Bronchial epithelial cell (primary cell): ENCODE measurements around the gene KRT79. TPM values are rescaled to one million over a fixed set of nuclear protein-coding genes. Genes with fewer than 3 reads are reported as not detected.
A peak's percentile ranks its signal among the peaks of the same experiment; 100 is the strongest.

Experiments used
- DNase-seq: peaks from one replicate; pipeline ENCODE4 v3.0.0-alpha.2; 2010; ENCODE audit warnings: low read depth
- FAIRE-seq: peaks from 2 replicates; lab custom pipeline; 2011; peaks lifted over from hg19 to GRCh38; lab: Jason Lieb, UNC
- H3K27me3 ChIP-seq: 2 replicates; pipeline ENCODE4 v1.5.1; 2011; ENCODE audit warnings: low read length; ENCODE audit not compliant: control insufficient read depth, insufficient read depth
- H3K36me3 ChIP-seq: 2 replicates; pipeline ENCODE4 v1.5.1; 2011; ENCODE audit warnings: low read length; ENCODE audit not compliant: control insufficient read depth, insufficient read depth
- H3K4me3 ChIP-seq: 2 replicates; pipeline ENCODE4 v1.5.1; 2011; ENCODE audit warnings: mild to moderate bottlenecking, low read depth, low read length, control low read depth
- CTCF ChIP-seq: IDR thresholded peaks from 2 replicates; pipeline ENCODE4 v1.5.1; 2011; ENCODE audit warnings: mild to moderate bottlenecking, moderate library complexity, low read length, control low read depth, inconsistent platforms; ENCODE audit not compliant: insufficient read depth, severe bottlenecking
- total RNA-seq: library from RNA; depleted of rRNA; stranded (reverse); fragments of >200 nt; gene quantifications from 2 replicates; pipeline ENCODE4 v1.2.1, GENCODE V29; 2014

Gene KRT79
- total RNA-seq, 1 donor from 2014 or later = under 0.01 TPM

DNA sequence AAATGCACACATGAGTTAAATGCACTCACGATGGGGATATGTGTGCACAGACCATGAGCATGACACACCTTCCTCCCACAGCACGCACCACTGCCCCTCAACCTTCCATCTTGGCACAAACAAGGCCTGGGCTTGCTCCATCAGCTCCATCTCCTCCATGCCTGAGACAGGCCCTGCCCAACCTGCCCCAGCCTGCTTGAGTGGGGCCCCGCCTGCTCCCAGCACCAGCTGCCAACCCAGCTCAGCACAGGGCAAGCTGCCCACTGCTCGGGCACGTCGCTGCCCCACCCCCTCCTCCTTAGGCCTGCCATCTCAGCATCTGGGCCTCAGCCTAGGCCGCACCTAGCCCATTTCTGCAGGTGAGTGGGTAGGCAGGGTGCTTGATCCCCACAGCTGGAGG is 42.3 kb upstream of the KRT79 start:
- no peaks in the 10 kb centered on the region for H3K27me3 ChIP-seq
- no peaks in the 10 kb centered on the region for H3K36me3 ChIP-seq
- FAIRE-seq = no peak
- TF ChIP-seq CTCF = no peak
- peak; percentile 95 for DNase-seq
- no peak overlapping the region for H3K4me3 ChIP-seq

- DNase-seq (peak; percentile 61), FAIRE-seq (no peak)
- no peak for TF ChIP-seq CTCF
- Histone ChIP-seq H3K4me3 (no peak overlapping the region), H3K27me3 (no peaks in the 10 kb centered on the region), H3K36me3 (no peaks in the 10 kb centered on the region)
These were observed 40.7 kb upstream of the KRT79 start for GRCh38 chr12:52874573-52875435.

DNA sequence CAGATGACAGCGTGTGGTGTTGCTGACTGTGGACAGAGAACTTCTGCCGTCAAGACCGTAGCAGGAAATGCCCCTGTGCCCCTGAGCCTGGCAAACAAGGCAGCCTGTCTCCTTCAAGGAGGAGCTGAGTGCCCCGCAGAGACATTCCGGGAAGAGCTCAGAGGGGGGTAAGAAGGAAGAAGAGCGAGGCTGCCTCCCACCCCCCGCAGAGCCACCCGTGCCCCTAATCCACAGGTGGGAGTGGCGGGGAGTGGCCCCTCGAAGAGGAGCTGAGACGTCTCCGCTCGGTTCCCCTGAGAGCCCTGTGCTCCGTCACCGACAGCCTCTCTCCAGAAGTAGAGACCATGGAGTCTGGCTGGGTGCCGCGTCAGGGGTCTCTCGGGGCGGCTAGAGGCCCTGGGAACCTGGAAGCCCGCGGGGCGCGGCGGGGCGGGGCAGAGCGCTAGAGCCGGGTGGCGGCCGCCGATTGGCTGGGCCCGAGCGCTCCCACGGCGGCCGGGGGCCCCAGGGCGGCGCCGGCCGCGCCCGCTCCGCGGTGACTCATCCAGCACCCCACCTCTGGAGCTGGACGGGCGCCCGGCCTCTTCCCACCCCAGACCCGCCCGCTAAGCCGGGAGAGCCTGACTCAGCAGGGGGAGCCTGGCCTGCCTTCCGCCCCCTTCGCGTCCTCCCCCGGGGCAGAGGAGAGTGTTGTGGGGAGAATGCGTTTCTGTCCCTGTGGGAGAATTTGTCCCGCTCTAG is 39.9 kb upstream of the KRT79 start:
- H3K4me3 ChIP-seq = peak overlapping the region; percentile 27
- H3K27me3 ChIP-seq = no peaks in the 10 kb centered on the region
- FAIRE-seq (no peak), DNase-seq (peak; percentile 90)
- H3K36me3 ChIP-seq = no peaks in the 10 kb centered on the region
- TF ChIP-seq CTCF = no peak

DNA sequence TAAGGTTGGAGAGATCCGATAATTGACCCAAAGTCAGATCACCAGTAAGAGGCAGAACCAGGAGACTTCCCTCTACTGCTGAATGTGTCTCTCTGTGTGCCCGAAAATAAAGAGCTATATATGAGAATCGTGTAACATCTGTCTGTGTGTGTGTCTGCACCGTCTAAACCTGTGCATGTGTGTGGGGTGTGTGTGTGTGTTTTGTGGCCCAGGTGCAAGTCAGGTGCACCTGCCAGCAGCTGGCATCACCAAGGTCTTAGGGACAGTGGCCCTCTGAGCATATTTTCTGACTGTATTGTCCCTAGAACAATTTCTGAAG is 39.4 kb upstream of the KRT79 start:
- no peaks in the 10 kb centered on the region for H3K27me3 ChIP-seq
- no peaks in the 10 kb centered on the region for H3K36me3 ChIP-seq
- DNase-seq (no peak), FAIRE-seq (no peak)
- H3K4me3 ChIP-seq = peak overlapping the region; percentile 27
- TF ChIP-seq CTCF = no peak

DNA sequence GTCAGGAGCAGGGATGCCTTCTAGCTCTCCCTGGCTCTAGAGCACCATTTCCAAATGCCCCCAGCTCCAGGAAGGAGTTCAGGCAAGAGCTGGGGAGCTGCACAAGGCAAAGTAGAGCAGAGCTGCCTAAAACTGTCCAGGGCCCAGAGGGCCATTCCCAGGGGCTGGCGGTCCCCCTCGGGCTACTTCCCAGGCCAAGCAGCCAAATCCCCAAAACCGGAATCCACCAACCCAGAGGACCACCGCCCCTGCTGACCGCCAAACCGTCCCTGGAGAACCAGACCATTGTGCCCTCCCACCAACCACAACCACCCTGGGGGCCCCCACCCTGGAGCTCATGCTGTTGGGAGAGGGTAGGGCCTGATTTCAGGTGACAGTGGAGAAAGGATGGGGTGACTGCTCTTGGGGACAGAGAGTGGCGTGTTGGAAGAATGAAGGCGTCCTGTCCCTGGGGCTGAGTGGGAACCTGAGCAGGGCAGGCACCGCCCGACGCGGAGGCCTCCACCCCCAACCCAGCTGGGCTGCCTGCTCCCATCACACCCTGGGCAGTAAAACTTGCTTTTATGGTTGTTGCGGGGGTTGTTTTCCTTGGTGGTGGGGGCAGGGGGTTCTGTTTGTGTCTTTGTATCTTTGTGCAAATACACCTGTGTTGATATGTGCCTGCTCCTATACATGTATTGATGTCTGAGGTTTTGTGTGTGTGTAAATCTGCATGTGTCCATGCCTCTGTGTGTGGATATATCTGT is 38.7 kb upstream of the KRT79 start:
- no peaks in the 10 kb centered on the region for H3K36me3 ChIP-seq
- no peak for TF ChIP-seq CTCF
- DNase-seq (no peak), FAIRE-seq (no peak)
- H3K27me3 ChIP-seq = no peaks in the 10 kb centered on the region
- no peak overlapping the region for H3K4me3 ChIP-seq
